GM19351 (cell line): ENCODE data around the gene GRIK4.
"Not testable (repeated sequence)": the region's sequence is repeated elsewhere in the genome, so short reads cannot be mapped to it uniquely, and the experiment has no call there.

Experiments used
- ATAC-seq: cut with Tn5 transposase; IDR thresholded peaks from one replicate; pipeline ENCODE4 v1.9.1; 2021; ENCODE audit warnings: mild to moderate bottlenecking, moderate library complexity; ENCODE audit not compliant: unreplicated experiment

The GRIK4 gene

DNA sequence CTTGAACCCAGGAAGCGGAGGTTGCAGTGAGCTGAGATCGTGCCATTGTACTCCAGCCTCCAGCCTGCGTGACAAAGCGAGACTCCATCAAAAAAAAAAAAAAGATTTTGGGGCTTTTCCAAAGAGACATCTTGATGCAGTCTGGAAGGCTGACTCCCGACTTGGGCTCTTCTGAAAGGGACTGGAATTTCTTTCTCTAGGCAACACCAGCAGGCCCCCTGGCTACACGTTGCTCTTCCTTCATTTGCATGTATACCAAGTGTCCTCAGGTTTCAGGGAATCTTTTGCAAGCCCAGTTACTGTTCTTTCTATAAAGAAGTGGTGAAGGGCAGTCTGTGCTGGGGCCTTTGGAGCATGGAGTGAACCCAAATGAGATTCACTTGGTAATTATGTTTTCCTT lies 211.0 kb downstream of the GRIK4 start:
- no peak for ATAC-seq

DNA sequence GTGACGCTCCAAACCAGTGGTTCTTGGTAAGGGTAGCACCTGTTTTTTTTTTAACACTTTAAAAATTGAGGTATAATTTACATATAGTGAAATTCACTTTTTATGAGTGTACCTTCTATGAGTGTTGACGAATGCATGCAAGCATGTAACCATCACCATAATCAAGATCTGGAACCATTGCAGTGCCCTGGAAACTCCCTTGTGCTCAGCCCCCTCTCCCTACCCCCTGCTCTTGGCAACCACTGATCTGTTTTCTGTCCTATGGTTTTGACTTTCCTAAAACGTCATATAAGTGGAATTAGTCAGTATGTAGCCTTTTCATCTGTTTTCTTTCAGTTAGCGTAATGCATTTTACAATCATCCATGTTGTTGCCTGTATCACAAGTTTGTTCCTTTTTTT lies 212.2 kb downstream of the GRIK4 start:
- ATAC-seq = no peak

- no peak for ATAC-seq
These were observed 216.2 kb downstream of the GRIK4 start for GRCh38 chr11:120727752-120728151.

- no peak for ATAC-seq
These were observed 223.5 kb downstream of the GRIK4 start for GRCh38 chr11:120735035-120735434.

GRCh38 chr11:120738516-120739046 lies 227.0 kb downstream of the GRIK4 start:
- ATAC-seq = no peak

GRCh38 chr11:120739780-120740179 lies 228.2 kb downstream of the GRIK4 start:
- ATAC-seq = no peak

DNA sequence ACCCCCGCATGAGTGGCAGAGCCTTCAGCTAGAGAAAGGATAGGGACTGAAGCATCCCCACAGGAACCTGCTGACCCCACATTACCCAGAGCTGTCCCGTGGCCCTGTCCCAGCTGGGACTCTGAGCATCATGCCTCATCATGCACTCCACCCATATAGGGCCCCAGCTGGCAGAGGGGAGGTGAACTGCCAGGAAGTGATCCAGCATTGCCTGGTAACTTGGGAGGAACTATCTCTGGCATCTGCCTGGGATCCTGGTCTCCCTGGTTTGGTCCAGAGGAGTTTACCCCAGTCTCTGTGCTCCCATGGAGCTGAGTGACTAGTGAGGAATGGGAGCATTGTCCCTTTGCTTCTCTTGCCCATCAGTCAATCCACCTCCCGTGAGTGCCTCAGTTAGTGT lies 228.8 kb downstream of the GRIK4 start:
- ATAC-seq = no peak

GRCh38 chr11:120744016-120744994 lies 232.8 kb downstream of the GRIK4 start:
- no peak for ATAC-seq

- no peak for ATAC-seq
These were observed 234.8 kb downstream of the GRIK4 start for GRCh38 chr11:120746376-120746775.

DNA sequence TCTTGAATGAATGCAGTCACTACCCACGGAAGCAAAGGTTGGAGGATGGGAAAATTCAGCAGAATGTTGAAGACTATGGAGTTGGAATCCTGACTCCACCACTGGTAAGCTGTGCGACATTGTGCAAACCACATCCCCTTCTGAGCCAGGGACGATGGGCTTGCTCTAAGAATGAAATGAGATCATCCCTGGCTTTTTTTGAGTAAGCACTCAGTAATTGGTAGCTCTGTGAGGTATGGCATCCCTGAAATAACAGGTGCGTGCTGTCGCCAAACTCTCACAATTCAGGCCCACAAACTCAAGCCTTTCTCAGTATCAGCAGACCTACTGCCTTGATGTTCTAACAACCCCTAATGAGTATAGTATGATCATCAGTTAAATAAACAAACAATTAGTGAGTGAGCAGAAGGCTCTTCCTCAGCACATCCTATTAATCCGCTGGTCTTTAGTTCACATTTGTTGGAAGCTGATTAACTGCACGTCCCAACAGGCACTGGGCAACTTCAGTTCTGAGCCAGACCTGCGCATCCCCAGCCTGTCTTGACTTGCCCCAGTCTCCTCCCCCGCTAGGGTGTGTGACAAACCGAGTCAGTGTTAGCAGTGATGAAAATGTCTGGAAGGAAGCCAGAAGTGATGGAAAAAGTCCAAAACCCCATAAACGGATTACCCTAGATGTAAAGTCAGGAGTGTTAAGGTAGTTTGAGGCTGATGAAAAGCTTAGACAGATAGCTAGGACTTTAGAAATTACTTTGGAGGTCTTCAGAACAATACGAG lies 235.5 kb downstream of the GRIK4 start:
- no peak for ATAC-seq

DNA sequence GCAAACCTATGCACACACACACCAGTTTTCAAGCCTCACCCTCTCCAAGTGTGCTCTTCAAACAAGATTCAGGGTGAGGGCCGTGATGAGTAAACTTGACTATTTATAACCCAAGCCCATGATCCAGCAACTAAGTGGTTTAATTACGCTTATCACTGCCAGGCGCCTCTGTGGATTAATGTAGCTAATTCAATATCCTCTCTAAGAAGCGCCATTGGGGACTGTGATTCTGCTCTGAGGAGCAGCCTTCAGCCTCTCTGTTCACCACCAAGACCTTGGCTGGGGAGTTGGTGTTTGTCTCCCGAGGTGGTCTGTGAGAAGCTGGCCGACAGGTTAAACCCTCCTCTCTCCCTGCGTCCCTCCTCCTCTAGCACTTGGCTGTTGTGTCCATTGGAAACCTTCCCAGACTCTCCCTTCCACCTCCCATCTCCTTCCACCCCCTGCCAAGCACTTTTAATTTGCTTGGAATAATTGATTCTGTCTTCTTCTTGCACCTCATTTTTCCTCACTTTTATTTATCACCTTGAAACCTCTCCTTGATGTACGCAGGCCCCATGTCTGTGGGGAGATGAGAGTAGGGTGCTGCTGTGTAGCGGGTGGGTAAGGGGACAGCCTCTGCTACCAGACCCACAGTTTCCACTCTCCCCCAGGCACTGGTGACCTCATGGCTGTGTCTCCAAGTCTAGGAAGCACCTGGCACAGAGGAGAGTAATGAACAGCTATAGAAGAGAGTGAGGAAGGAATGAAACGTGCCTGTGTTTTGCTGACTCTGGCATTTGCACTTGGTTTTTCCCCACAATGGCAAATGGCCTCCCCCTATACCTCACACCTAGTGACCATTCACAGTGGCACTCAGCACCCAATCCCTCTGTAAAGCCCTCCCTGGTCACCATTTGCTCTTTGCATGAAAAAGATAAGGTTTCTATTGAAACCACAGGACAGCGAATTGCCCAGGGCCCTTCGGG lies 236.6 kb downstream of the GRIK4 start:
- no peak for ATAC-seq

DNA sequence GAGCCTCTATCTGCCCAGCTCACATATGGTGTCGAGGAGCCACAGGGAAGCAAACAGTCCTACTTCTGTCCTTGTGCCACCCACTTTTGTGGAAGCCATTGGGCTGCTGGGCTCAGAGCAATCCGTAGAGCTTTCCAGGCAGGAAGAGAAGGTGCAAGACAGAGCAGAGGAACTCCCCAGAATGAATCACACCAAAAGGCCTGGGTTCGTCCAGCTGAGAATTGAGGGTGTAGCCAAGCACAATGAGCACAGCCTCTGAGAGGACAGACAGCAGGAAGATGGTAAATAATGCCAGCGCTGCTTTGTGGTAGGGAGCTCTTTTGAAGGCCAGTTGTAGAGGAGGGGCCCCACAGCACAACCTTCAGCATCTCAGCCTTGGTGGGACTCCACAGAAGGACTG lies 237.8 kb downstream of the GRIK4 start:
- no peak for ATAC-seq

DNA sequence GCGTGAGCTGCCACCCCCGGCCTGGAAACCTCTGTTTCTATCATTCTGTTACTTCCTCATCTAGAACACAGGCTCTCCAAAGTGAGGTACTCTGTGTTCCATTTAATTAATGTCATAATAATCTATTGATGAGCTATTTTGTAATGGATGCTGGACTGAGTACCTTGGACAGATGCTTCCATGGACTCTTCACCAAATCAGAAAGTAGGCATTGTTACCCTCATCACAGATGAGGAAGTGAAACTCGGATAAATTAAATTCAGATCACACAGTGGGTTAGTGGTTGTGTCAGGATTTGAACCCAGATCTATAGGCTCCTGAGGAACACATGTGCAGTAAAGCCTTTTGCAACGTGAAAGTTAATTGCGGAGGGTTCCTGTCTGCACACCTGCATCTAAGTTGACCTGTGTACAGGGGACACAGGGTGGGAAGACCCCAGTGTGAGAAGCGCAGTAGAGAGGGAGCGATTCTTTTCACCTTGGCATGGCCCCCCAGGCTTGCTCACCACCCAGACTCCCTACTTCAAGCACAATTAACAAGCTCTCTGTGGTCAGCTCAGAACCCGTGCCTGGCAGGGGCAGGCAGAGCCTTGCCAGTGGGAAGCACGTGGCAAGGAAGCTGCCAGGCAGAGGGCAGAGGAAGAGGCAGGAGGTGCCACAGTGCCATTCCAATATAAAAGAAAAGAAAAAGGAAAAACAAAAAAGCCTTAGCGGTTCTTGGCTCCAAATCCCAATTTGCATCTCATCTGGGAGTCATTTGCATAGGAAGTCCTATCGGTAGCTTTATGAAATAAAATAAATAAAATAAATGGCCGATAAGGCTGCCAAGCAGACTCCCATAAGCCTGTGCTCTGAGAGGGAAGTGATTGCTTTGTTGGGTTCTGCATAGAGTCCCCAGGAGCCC lies 239.3 kb downstream of the GRIK4 start:
- ATAC-seq = no peak

GRCh38 chr11:120751550-120751949 lies 240.0 kb downstream of the GRIK4 start:
- ATAC-seq = no peak

DNA sequence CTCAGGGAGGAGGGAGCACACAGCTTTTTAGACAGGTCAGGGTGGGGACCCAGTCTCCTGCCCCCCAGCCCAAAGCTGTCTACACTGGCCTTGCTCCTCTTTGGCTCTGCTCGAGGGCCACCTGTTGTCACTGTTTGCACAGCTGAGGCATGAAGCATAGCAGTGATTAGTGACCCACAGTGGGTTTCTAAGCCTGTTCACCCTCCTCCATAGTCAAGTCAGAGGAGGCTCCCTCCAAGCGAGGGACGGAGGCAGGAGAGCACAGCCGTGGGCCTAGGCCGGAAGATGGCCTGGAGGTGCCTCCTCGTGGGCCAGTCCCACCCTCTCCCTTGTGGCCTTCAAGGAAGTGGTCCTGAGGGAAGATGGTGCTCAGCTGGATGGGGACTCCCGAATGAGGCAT lies 241.1 kb downstream of the GRIK4 start:
- ATAC-seq = no peak

DNA sequence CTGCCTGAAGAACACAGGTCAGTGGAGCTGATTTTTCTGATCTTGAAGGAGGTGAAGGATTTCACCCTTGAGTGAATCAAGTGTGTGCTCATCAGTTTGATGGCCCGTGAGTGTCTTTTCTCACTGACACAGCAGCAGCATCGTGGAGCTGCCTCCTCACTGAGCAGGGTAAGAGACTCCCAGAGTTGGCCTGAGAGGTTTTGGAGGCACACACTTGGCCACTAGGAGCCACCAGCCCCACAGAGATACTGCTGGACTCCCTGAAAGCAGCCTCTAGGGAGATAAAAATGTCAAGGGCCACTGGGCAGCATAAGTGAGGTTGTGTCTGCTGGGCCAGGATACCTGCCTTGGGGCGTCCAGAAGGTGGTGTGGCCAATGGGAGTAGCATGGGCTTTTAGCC lies 245.4 kb downstream of the GRIK4 start:
- no peak for ATAC-seq

DNA sequence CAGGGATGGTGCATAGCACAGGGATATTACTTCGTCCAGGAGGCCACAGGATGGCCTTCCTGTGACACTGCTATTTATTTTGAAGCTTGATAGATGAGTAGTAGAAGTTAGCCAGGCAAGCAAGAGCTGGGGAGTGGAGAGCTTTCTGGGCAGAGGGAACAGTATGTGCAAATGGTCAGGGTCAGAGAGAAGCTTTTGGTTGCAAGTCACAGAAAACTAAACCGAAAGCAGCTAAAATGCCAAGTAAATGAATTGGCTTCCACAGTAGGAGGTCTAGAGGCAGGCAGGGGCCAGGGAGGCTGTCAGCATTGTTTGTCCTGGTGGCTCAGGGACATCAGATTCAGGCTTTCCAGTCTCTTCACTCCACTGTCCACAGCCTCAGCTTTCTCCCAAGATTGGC lies 247.5 kb downstream of the GRIK4 start:
- no peak for ATAC-seq

GRCh38 chr11:120765710-120766109 lies 254.2 kb downstream of the GRIK4 start:
- not testable (repeated sequence) for ATAC-seq

DNA sequence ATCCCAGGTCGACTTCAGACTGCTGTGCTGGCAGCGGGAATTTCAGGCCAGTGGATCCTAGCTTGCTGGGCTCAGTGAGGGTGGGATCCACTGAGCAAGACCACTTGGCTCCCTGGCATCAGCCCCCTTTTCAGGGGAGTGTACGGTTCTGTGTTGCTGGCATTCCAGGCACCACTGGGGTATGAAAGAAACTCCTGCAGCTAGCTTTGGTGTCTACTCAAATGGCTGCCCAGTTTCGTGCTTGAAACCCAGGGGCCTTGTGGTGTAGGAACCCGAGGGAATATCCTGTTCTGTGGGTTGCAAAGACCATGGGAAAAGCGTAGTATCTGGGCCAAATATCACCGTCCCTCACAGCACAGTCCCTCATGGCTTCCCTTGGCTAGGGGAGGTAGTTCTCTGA lies 254.8 kb downstream of the GRIK4 start:
- no peak for ATAC-seq

GRCh38 chr11:120768949-120769348 lies 257.4 kb downstream of the GRIK4 start:
- no peak for ATAC-seq
